ENCODE measurements around the gene HDAC4.

DNA sequence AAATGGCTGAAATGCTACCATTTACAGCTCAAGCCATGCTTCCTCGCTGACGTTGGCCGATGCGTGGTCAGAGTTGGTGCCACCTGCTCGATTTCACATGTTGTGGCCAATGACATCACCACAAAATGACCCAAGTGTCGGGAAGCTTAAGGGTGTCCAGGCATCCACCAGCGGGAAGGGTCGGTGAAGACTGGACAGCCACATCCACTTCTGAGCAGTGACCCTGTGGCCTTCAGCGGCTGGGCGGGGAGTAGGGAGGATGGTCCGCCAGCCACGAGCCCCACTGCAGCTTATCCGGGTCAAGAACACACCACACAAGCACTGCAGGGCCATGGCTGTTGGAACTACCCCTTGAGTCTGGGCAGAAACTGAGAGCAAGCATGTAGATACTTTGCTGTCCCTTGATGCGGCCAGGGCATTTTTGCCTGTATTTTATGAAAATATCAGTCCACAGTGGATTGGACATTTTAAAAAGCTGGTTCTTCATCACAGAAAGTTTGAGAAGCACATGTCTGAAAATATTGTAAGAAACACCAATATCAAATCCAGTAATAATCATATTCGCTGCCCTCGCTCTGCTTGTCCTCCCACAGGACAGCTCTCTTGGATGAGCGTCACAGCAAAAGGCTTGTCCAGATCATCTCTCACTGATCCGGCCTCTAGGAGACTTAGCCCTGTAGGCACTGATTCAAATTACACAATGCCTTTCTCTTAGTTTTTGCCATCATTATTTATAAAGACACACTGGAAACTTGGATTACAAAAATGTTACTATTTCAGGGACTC lies 379.0 kb downstream of the HDAC4 start:
- no peak for TF ChIP-seq POLR2AphosphoS5 (IDR thresholded peaks at IDR 0.05; ENCODE audit: low read depth)
- TF ChIP-seq, protein P1, sequence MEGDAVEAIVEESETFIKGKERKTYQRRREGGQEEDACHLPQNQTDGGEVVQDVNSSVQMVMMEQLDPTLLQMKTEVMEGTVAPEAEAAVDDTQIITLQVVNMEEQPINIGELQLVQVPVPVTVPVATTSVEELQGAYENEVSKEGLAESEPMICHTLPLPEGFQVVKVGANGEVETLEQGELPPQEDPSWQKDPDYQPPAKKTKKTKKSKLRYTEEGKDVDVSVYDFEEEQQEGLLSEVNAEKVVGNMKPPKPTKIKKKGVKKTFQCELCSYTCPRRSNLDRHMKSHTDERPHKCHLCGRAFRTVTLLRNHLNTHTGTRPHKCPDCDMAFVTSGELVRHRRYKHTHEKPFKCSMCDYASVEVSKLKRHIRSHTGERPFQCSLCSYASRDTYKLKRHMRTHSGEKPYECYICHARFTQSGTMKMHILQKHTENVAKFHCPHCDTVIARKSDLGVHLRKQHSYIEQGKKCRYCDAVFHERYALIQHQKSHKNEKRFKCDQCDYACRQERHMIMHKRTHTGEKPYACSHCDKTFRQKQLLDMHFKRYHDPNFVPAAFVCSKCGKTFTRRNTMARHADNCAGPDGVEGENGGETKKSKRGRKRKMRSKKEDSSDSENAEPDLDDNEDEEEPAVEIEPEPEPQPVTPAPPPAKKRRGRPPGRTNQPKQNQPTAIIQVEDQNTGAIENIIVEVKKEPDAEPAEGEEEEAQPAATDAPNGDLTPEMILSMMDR (conservative IDR thresholded peaks at IDR 0.05; ENCODE audit: low read depth in 2 of 2) = no peak

Measured in GM23338 (cell line).